GM23248 (cell line): Measurements from ENCODE around the gene PI4KB. TPM values are rescaled to one million over a fixed set of nuclear protein-coding genes. Genes with fewer than 3 reads are reported as not detected.
"Not testable (repeated sequence)": the region's sequence is repeated elsewhere in the genome, so short reads cannot be mapped to it uniquely, and the experiment has no call there.

Experiments used
- DNase-seq: peaks from one replicate; pipeline ENCODE4 v3.0.0-alpha.2; 2015
- H2AFZ ChIP-seq: fragments of 200-600 bp; sonication (generic); 2 replicates; pipeline ENCODE4 v1.6.1; 2016; ENCODE audit warnings: antibody characterized with exemption
- H3F3A ChIP-seq: fragments of 200-600 bp; sonication (generic); 2 replicates; pipeline ENCODE4 v1.6.1; 2016; ENCODE audit warnings: mild to moderate bottlenecking, antibody characterized with exemption, mixed run types; ENCODE audit not compliant: insufficient read depth
- H3K27ac ChIP-seq: fragments of 200-600 bp; sonication (generic); 2 replicates; pipeline ENCODE4 v1.5.1; 2016; ENCODE audit warnings: mild to moderate bottlenecking
- H3K27me3 ChIP-seq: fragments of 200-600 bp; sonication (generic); replicated peaks from 2 replicates; pipeline ENCODE4 v1.6.1; 2016; ENCODE audit warnings: mild to moderate bottlenecking; ENCODE audit not compliant: insufficient read depth
- H3K36me3 ChIP-seq: fragments of 200-600 bp; sonication (generic); 2 replicates; pipeline ENCODE4 v1.6.1; 2016; ENCODE audit warnings: low read depth, mild to moderate bottlenecking
- H3K4me1 ChIP-seq: fragments of 200-600 bp; sonication (generic); 2 replicates; pipeline ENCODE4 v1.6.1; 2016; ENCODE audit warnings: mild to moderate bottlenecking; ENCODE audit not compliant: insufficient read depth
- H3K4me2 ChIP-seq: fragments of 200-600 bp; sonication (generic); one replicate; pipeline ENCODE4 v1.6.1; 2016; ENCODE audit warnings: mild to moderate bottlenecking; ENCODE audit not compliant: unreplicated experiment
- H3K4me3 ChIP-seq: fragments of 200-600 bp; sonication (generic); 2 replicates; pipeline ENCODE4 v1.5.1; 2016; ENCODE audit warnings: mild to moderate bottlenecking
- H3K79me2 ChIP-seq: fragments of 200-600 bp; sonication (generic); 2 replicates; pipeline ENCODE4 v1.6.1; 2016; ENCODE audit warnings: mild to moderate bottlenecking; ENCODE audit not compliant: insufficient read depth
- H3K9ac ChIP-seq: fragments of 200-600 bp; sonication (generic); 2 replicates; pipeline ENCODE4 v1.6.1; 2016; ENCODE audit warnings: mild to moderate bottlenecking
- H3K9me2 ChIP-seq: fragments of 200-600 bp; sonication (generic); 2 replicates; pipeline ENCODE4 v1.6.1; 2016; ENCODE audit warnings: mixed run types, mild to moderate bottlenecking, moderate library complexity; ENCODE audit not compliant: insufficient read depth
- H3K9me3 ChIP-seq: fragments of 200-600 bp; sonication (generic); one replicate; pipeline ENCODE4 v1.6.1; 2017; ENCODE audit warnings: low read depth
- H4K20me1 ChIP-seq: fragments of 200-600 bp; sonication (generic); 2 replicates; pipeline ENCODE4 v1.6.0; 2016; ENCODE audit not compliant: insufficient read depth
- EZH2 ChIP-seq: fragments of 200-600 bp; sonication (generic); IDR thresholded peaks from 2 replicates; pipeline ENCODE4 v1.6.1; 2018; ENCODE audit warnings: antibody characterized with exemption, mild to moderate bottlenecking; ENCODE audit not compliant: insufficient read depth, poor library complexity, severe bottlenecking
- EZH2phosphoT487 ChIP-seq: fragments of 200-600 bp; sonication (generic); IDR thresholded peaks from 2 replicates; pipeline ENCODE4 v1.6.1; 2018; ENCODE audit warnings: antibody characterized with exemption, moderate library complexity, mild to moderate bottlenecking, low read depth; ENCODE audit not compliant: insufficient read depth
- WGBS, 2 experiments: methylation state at CpG; one replicate each; pipeline ENCODE4 v1.1.6; 2015 to 2017; ENCODE audit warnings: low lambda C conversion rate in 2 of 2, low coverage in 1 of 2; ENCODE audit errors: missing lambda C conversion rate in 2 of 2; 5-methylcytosine and 5-hydroxymethylcytosine counted together
- in situ Hi-C: fragments of 300-500 bp; cut with MboI; formaldehyde crosslinking; loops from 2 replicates; pipeline ENCODE4 v1.15.0; 2020
- polyA plus RNA-seq: library from polyadenylated mRNA; unstranded; fragments of >200 nt; fragmentation: Nextera tagmentation; extraction: Ambion mirVana; gene quantifications from 2 replicates; pipeline ENCODE4 v1.2.1, GENCODE V29; 2016
- total RNA-seq: library from RNA; depleted of rRNA; stranded (reverse); fragments of >200 nt; shearing (Covaris generic); gene quantifications from 2 replicates; pipeline ENCODE4 v1.2.3, GENCODE V29; 2014

Gene PI4KB
- total and polyA plus RNA-seq, 2 experiments from 2014 or later, result 47.5 to 51.7 TPM

- no peak overlapping the region for H3K27ac ChIP-seq
- no peaks in the 10 kb centered on the region for H3K36me3 ChIP-seq
- no peak for DNase-seq
- H3K4me1 ChIP-seq, result no peaks in the 10 kb centered on the region
- no peaks in the 10 kb centered on the region for H3K9me3 ChIP-seq
- no peak overlapping the region for H3K4me2 ChIP-seq
- no peaks in the 10 kb centered on the region for H3K9me2 ChIP-seq
- TF ChIP-seq EZH2phosphoT487 (no peak), EZH2 (no peak)
- no peaks in the 10 kb centered on the region for H3K27me3 ChIP-seq
- no peak overlapping the region for H3K9ac ChIP-seq
- in situ Hi-C loops, result no loop called here
- no peak overlapping the region for H2AFZ ChIP-seq
- no peaks in the 10 kb centered on the region for H3K79me2 ChIP-seq
- no peaks in the 10 kb centered on the region for H4K20me1 ChIP-seq
- H3F3A ChIP-seq, result no peaks in the 10 kb centered on the region
- WGBS, 2 experiments, result 53 to 56% methylated on average over 2 of the region's 2 CpGs
- no peak overlapping the region for H3K4me3 ChIP-seq
Measured at GRCh38 chr1:151356696-151357095, 29.5 kb upstream of the PI4KB start.

- 72 to 77% methylated on average over 6 of the region's 6 CpGs for WGBS, 2 experiments
- H3K9me2 ChIP-seq, result no peaks in the 10 kb centered on the region
- no peak overlapping the region for H3K4me3 ChIP-seq
- H3K27ac ChIP-seq, result no peak overlapping the region
- no peaks in the 10 kb centered on the region for H3K9me3 ChIP-seq
- 0 out of 2 replicates have a peak, but pooled peaks cover 3% of the 10 kb centered on the region for H3K4me1 ChIP-seq
- no peak for DNase-seq
- no peaks in the 10 kb centered on the region for H3K36me3 ChIP-seq
- no peak overlapping the region for H3K4me2 ChIP-seq
- no peaks in the 10 kb centered on the region for H3K27me3 ChIP-seq
- TF ChIP-seq EZH2, result no peak
- TF ChIP-seq EZH2phosphoT487, result no peak
- no peaks in the 10 kb centered on the region for H4K20me1 ChIP-seq
- in situ Hi-C loops, result no loop called here
- no peak overlapping the region for H2AFZ ChIP-seq
- no peak overlapping the region for H3K9ac ChIP-seq
- no peaks in the 10 kb centered on the region for H3F3A ChIP-seq
- H3K79me2 ChIP-seq, result no peaks in the 10 kb centered on the region
Measured at GRCh38 chr1:151352021-151352718, 25.0 kb upstream of the PI4KB start.

GRCh38 chr1:151350323-151350722 lies 23.1 kb upstream of the PI4KB start:
- H3F3A ChIP-seq, H3K27ac ChIP-seq, H3K9me3 ChIP-seq, in situ Hi-C loops, H4K20me1 ChIP-seq, H3K4me3 ChIP-seq, H3K79me2 ChIP-seq, H3K9ac ChIP-seq, H3K36me3 ChIP-seq, H3K4me2 ChIP-seq, H2AFZ ChIP-seq, DNase-seq, H3K27me3 ChIP-seq, H3K9me2 ChIP-seq: not testable (repeated sequence)
- H3K4me1 ChIP-seq, result 0 out of 2 replicates have a peak, but pooled peaks cover 10% of the 10 kb centered on the region
- 89 to 92% methylated on average over 9 of the region's 9 CpGs for WGBS, 2 experiments

GRCh38 chr1:151347523-151348246 lies 20.5 kb upstream of the PI4KB start:
- peak overlapping the region; percentile 90 for H3K4me3 ChIP-seq
- H3K4me2 ChIP-seq, result peak overlapping the region; percentile 74
- H3K36me3 ChIP-seq, result no peaks in the 10 kb centered on the region
- H3K9me3 ChIP-seq, result no peaks in the 10 kb centered on the region
- in situ Hi-C loops, result no loop called here
- H3K79me2 ChIP-seq, result no peaks in the 10 kb centered on the region
- DNase-seq, result no peak
- H3K9ac ChIP-seq, result peak overlapping the region; percentile 88
- no peaks in the 10 kb centered on the region for H4K20me1 ChIP-seq
- TF ChIP-seq EZH2, result no peak
- TF ChIP-seq EZH2phosphoT487, result no peak
- no peaks in the 10 kb centered on the region for H3K9me2 ChIP-seq
- H2AFZ ChIP-seq, result peak overlapping the region; percentile 93
- WGBS, 2 experiments, result 41 to 42% methylated on average over 12 of the region's 12 CpGs
- H3F3A ChIP-seq, result no peaks in the 10 kb centered on the region
- no peak overlapping the region for H3K27ac ChIP-seq
- H3K27me3 ChIP-seq, result no peaks in the 10 kb centered on the region
- 0 out of 2 replicates have a peak, but pooled peaks cover 10% of the 10 kb centered on the region for H3K4me1 ChIP-seq
